ENCODE results near the gene BACH2.

DNA sequence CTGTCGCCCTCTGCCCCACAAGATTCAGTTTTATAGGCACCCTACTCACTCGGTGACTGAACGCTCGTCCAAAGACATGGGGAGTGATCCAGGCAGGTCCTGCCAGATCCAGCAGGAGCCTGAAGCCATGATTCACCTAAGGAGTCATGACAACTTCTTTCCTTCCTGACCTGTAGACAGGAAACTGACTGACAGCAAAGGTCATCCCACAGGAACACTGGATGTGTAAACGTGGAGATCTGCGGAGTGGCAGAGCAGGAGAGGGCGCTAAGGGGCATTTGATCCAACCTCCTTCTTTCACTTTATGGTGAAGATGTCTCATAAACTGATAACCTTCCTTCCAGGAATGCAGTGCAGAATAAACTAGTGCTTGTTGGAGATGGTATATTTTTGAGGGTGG is 210.1 kb downstream of the BACH2 start:
- no peak for TF ChIP-seq POLR2AphosphoS5 (IDR thresholded peaks at IDR 0.05; ENCODE audit: low read depth)
- TF ChIP-seq, protein P1, sequence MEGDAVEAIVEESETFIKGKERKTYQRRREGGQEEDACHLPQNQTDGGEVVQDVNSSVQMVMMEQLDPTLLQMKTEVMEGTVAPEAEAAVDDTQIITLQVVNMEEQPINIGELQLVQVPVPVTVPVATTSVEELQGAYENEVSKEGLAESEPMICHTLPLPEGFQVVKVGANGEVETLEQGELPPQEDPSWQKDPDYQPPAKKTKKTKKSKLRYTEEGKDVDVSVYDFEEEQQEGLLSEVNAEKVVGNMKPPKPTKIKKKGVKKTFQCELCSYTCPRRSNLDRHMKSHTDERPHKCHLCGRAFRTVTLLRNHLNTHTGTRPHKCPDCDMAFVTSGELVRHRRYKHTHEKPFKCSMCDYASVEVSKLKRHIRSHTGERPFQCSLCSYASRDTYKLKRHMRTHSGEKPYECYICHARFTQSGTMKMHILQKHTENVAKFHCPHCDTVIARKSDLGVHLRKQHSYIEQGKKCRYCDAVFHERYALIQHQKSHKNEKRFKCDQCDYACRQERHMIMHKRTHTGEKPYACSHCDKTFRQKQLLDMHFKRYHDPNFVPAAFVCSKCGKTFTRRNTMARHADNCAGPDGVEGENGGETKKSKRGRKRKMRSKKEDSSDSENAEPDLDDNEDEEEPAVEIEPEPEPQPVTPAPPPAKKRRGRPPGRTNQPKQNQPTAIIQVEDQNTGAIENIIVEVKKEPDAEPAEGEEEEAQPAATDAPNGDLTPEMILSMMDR (IDR thresholded peaks at IDR 0.05; ENCODE audit: insufficient read depth, low read length): no peak
- TF ChIP-seq, protein P2, sequence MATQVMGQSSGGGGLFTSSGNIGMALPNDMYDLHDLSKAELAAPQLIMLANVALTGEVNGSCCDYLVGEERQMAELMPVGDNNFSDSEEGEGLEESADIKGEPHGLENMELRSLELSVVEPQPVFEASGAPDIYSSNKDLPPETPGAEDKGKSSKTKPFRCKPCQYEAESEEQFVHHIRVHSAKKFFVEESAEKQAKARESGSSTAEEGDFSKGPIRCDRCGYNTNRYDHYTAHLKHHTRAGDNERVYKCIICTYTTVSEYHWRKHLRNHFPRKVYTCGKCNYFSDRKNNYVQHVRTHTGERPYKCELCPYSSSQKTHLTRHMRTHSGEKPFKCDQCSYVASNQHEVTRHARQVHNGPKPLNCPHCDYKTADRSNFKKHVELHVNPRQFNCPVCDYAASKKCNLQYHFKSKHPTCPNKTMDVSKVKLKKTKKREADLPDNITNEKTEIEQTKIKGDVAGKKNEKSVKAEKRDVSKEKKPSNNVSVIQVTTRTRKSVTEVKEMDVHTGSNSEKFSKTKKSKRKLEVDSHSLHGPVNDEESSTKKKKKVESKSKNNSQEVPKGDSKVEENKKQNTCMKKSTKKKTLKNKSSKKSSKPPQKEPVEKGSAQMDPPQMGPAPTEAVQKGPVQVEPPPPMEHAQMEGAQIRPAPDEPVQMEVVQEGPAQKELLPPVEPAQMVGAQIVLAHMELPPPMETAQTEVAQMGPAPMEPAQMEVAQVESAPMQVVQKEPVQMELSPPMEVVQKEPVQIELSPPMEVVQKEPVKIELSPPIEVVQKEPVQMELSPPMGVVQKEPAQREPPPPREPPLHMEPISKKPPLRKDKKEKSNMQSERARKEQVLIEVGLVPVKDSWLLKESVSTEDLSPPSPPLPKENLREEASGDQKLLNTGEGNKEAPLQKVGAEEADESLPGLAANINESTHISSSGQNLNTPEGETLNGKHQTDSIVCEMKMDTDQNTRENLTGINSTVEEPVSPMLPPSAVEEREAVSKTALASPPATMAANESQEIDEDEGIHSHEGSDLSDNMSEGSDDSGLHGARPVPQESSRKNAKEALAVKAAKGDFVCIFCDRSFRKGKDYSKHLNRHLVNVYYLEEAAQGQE (IDR thresholded peaks at IDR 0.05; ENCODE audit: insufficient replicate concordance, low read depth): no peak
